Neural cell (in vitro differentiated cells): ENCODE data around the gene ANKRD26. TPM values are rescaled to one million over a fixed set of nuclear protein-coding genes. Genes with fewer than 3 reads are reported as not detected.

Experiments used
- H2AFZ ChIP-seq: fragments of 200-600, 300-800 bp; sonication (generic), shearing (Covaris generic); 2 replicates; pipeline ENCODE4 v1.6.0; 2014; ENCODE audit warnings: low read depth, mild to moderate bottlenecking, antibody characterized with exemption, low read length, moderate library complexity
- H3F3A ChIP-seq: fragments of 200-600 bp; shearing (Covaris generic); 2 replicates; pipeline ENCODE4 v1.6.1; 2016; ENCODE audit warnings: mild to moderate bottlenecking, moderate library complexity, mixed read lengths, antibody characterized with exemption, low read length; ENCODE audit not compliant: insufficient read depth, poor library complexity, severe bottlenecking
- H3K27ac ChIP-seq: fragments of 200-600, 300-800 bp; sonication (generic), shearing (Covaris generic); 2 replicates; pipeline ENCODE4 v1.5.1; 2014; ENCODE audit warnings: mild to moderate bottlenecking, low read length, moderate library complexity
- H3K27me3 ChIP-seq: fragments of 300-800, 200-600 bp; sonication (generic), shearing (Covaris generic); 2 replicates; pipeline ENCODE4 v1.6.0; 2014; ENCODE audit warnings: mild to moderate bottlenecking, low read depth, low read length, moderate library complexity; ENCODE audit not compliant: insufficient read depth
- H3K36me3 ChIP-seq: fragments of 300-800, 200-600 bp; sonication (generic), shearing (Covaris generic); 2 replicates; pipeline ENCODE4 v1.5.1; 2014; ENCODE audit warnings: mild to moderate bottlenecking, antibody characterized with exemption, low read length, moderate library complexity; ENCODE audit not compliant: insufficient read depth
- H3K4me2 ChIP-seq: fragments of 300-800, 200-600 bp; sonication (generic), shearing (Covaris generic); 2 replicates; pipeline ENCODE4 v1.6.0; 2014; ENCODE audit warnings: mild to moderate bottlenecking, low read length
- H3K4me3 ChIP-seq: fragments of 300-800, 200-600 bp; sonication (generic), shearing (Covaris generic); 2 replicates; pipeline ENCODE4 v1.5.1; 2014; ENCODE audit warnings: mild to moderate bottlenecking, low read length, moderate library complexity
- H3K79me2 ChIP-seq: fragments of 200-600 bp; shearing (Covaris generic); replicated peaks from 2 replicates; pipeline ENCODE4 v1.6.0; 2014; ENCODE audit warnings: mild to moderate bottlenecking, low read length, moderate library complexity; ENCODE audit not compliant: insufficient read depth
- H3K9ac ChIP-seq: fragments of 300-800, 200-600 bp; sonication (generic), shearing (Covaris generic); 2 replicates; pipeline ENCODE4 v1.6.1; 2016; ENCODE audit warnings: mild to moderate bottlenecking, low read length, mixed read lengths
- H3K9me2 ChIP-seq: fragments of 200-600 bp; shearing (Covaris generic); 2 replicates; pipeline ENCODE4 v1.6.1; 2016; ENCODE audit warnings: mild to moderate bottlenecking, low read length, mixed read lengths; ENCODE audit not compliant: insufficient read depth
- H3K9me3 ChIP-seq: fragments of 200-600, 300-800 bp; sonication (generic), shearing (Covaris generic); 2 replicates; pipeline ENCODE4 v1.6.1; 2016; ENCODE audit warnings: mild to moderate bottlenecking, mixed run types, low read length, moderate library complexity, mixed read lengths
- H4K20me1 ChIP-seq: fragments of 200-600 bp; shearing (Covaris generic); 2 replicates; pipeline ENCODE4 v1.6.1; 2016; ENCODE audit warnings: mild to moderate bottlenecking, mixed run types; ENCODE audit not compliant: insufficient read depth
- EP300 ChIP-seq: fragments of 450-650 bp; conservative IDR thresholded peaks from 2 replicates; pipeline ENCODE4 v1.6.1; 2014; ENCODE audit warnings: antibody characterized with exemption, mild to moderate bottlenecking, moderate library complexity; ENCODE audit not compliant: poor library complexity, severe bottlenecking
- EZH2 ChIP-seq: fragments of 200-600, 300-800 bp; shearing (Covaris generic), sonication (generic); IDR thresholded peaks from 2 replicates; pipeline ENCODE4 v1.6.1; 2014; ENCODE audit warnings: antibody characterized with exemption, low read length, borderline replicate concordance, mild to moderate bottlenecking; ENCODE audit not compliant: insufficient read depth, poor library complexity, severe bottlenecking
- MXI1 ChIP-seq: fragments of 450-650 bp; conservative IDR thresholded peaks from 2 replicates; pipeline ENCODE4 v1.6.1; 2014; ENCODE audit warnings: antibody characterized with exemption, mild to moderate bottlenecking; ENCODE audit not compliant: poor library complexity, severe bottlenecking
- POLR2AphosphoS5 ChIP-seq: IDR thresholded peaks from 2 replicates; pipeline ENCODE4 v1.6.1; 2012
- RAD21 ChIP-seq: fragments of 450-650 bp; conservative IDR thresholded peaks from 2 replicates; pipeline ENCODE4 v1.6.1; 2014; ENCODE audit warnings: antibody characterized with exemption, mild to moderate bottlenecking, moderate library complexity
- REST ChIP-seq: IDR thresholded peaks from 2 replicates; pipeline ENCODE4 v1.6.1; 2012; ENCODE audit warnings: borderline replicate concordance
- SMC3 ChIP-seq: fragments of 450-650 bp; conservative IDR thresholded peaks from 2 replicates; pipeline ENCODE4 v1.6.1; 2014; ENCODE audit warnings: antibody characterized with exemption, mild to moderate bottlenecking, moderate library complexity; ENCODE audit not compliant: poor library complexity
- TAF1 ChIP-seq: IDR thresholded peaks from 2 replicates; pipeline ENCODE4 v1.6.1; 2012; ENCODE audit warnings: low read depth
- polyA minus RNA-seq: library from RNA; depleted of rRNA, polyadenylated mRNA; stranded (reverse); fragments of >200 nt; gene quantifications from 2 replicates; pipeline ENCODE4 v1.2.3, GENCODE V29; 2014
- polyA plus RNA-seq: library from polyadenylated mRNA; depleted of rRNA; stranded (reverse); fragments of >200 nt; gene quantifications from 2 replicates; pipeline ENCODE4 v1.2.3, GENCODE V29; 2014
- TF ChIP-seq, protein P1 (sequence below): fragments of 450-650 bp; IDR thresholded peaks from 2 replicates; pipeline ENCODE4 v1.5.1; 2014; ENCODE audit warnings: antibody characterized with exemption, mild to moderate bottlenecking, moderate library complexity; ENCODE audit not compliant: poor library complexity, severe bottlenecking

ANKRD26 gene
- polyA plus RNA-seq, result 14.7 and 14.9 TPM in 2 replicates
- 38.8 and 39.2 TPM in 2 replicates for polyA minus RNA-seq

GRCh38 chr10:27099916-27100812 is at the start of gene ANKRD26:
Gene ANKRD26 (minus strand): TSS chr10:27100494. CDS start chr10:27100326, 168 bp downstream.
- TF ChIP-seq EP300 (peak; percentile 22), EZH2 (no peak), SMC3 (no peak), TAF1 (peak; percentile 79), RAD21 (peak; percentile 33), POLR2AphosphoS5 (peak; percentile 89), REST (peak; percentile 71), MXI1 (peak; percentile 48)
- TF ChIP-seq, protein P1, sequence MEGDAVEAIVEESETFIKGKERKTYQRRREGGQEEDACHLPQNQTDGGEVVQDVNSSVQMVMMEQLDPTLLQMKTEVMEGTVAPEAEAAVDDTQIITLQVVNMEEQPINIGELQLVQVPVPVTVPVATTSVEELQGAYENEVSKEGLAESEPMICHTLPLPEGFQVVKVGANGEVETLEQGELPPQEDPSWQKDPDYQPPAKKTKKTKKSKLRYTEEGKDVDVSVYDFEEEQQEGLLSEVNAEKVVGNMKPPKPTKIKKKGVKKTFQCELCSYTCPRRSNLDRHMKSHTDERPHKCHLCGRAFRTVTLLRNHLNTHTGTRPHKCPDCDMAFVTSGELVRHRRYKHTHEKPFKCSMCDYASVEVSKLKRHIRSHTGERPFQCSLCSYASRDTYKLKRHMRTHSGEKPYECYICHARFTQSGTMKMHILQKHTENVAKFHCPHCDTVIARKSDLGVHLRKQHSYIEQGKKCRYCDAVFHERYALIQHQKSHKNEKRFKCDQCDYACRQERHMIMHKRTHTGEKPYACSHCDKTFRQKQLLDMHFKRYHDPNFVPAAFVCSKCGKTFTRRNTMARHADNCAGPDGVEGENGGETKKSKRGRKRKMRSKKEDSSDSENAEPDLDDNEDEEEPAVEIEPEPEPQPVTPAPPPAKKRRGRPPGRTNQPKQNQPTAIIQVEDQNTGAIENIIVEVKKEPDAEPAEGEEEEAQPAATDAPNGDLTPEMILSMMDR, result peak; percentile 46
- no peaks in the 10 kb centered on the region for H3K27me3 ChIP-seq
- H3K4me2 ChIP-seq, result peak within 1 kb of the TSS; percentile 86
- H3K36me3 ChIP-seq, result no peaks in the 10 kb centered on the region
- peaks cover 2% of the 10 kb centered on the region for H3F3A ChIP-seq
- no peaks in the 10 kb centered on the region for H4K20me1 ChIP-seq
- H3K4me3 ChIP-seq, result peak within 1 kb of the TSS; percentile 94
- H3K9ac ChIP-seq, result peak within 1 kb of the TSS; percentile 89
- peak within 1 kb of the TSS; percentile 87 for H3K27ac ChIP-seq
- no peaks in the 10 kb centered on the region for H3K79me2 ChIP-seq
- H3K9me3 ChIP-seq, result no peaks in the 10 kb centered on the region
- peak within 1 kb of the TSS; percentile 96 for H2AFZ ChIP-seq
- H3K9me2 ChIP-seq, result no peaks in the 10 kb centered on the region

GRCh38 chr10:27147701-27148100 is 47.4 kb upstream of the ANKRD26 start:
- TF ChIP-seq EP300, result no peak
- TF ChIP-seq, protein P1, result no peak
- Histone ChIP-seq H3K27me3 (no peaks in the 10 kb centered on the region), H3K4me2 (no peak overlapping the region), H3K9ac (no peak overlapping the region), H3K4me3 (no peak overlapping the region), H3F3A (no peaks in the 10 kb centered on the region), H3K9me3 (no peaks in the 10 kb centered on the region), H4K20me1 (no peaks in the 10 kb centered on the region), H3K27ac (no peak overlapping the region), H3K9me2 (no peaks in the 10 kb centered on the region), H2AFZ (no peak overlapping the region), H3K79me2 (peaks cover 71% of the 10 kb centered on the region), H3K36me3 (peaks cover 20% of the 10 kb centered on the region)
